ENCODE data around the gene MACF1. TPM values are rescaled to one million over a fixed set of nuclear protein-coding genes. Genes with fewer than 3 reads are reported as not detected.

MACF1 gene
- total RNA-seq, 2 experiments from 2014 or later = 353 to 366 TPM

GRCh38 chr1:39404876-39405275 lies 200.4 kb downstream of the MACF1 start:
- no peak for ATAC-seq
- CTCF ChIA-PET = interaction anchor here (1.2 to 1.8 kb wide), 2 partner anchors 8 to 14 kb away, joined by 3 to 5 read pairs; no protein-coding TSS in a partner anchor
- POLR2A ChIA-PET = no interaction called here
- DNase-seq = no peak
- H3K9me3 Mint-ChIP-seq (ENCODE audit: insufficient read depth) = no peaks in the 10 kb centered on the region
- peaks cover 30% of the 10 kb centered on the region for H3K4me1 Mint-ChIP-seq (ENCODE audit: low read depth)
- H3K4me3 Mint-ChIP-seq = no peak overlapping the region
- no peak overlapping the region for H3K27ac Mint-ChIP-seq
- peaks cover 21% of the 10 kb centered on the region for H3K36me3 Mint-ChIP-seq (ENCODE audit: low read depth)
- no peaks in the 10 kb centered on the region for H3K27me3 Mint-ChIP-seq (ENCODE audit: low read depth)

GRCh38 chr1:39405358-39405757 lies 200.9 kb downstream of the MACF1 start:
- CTCF ChIA-PET = interaction anchor here (0.6 to 1.8 kb wide), 3 partner anchors 9 to 214 kb away, joined by 3 to 5 read pairs (median 3); no protein-coding TSS in a partner anchor
- DNase-seq (no peak), ATAC-seq (no peak)
- H3K4me1 Mint-ChIP-seq (ENCODE audit: low read depth) = peaks cover 35% of the 10 kb centered on the region
- no peak overlapping the region for H3K27ac Mint-ChIP-seq
- H3K36me3 Mint-ChIP-seq (ENCODE audit: low read depth) = peaks cover 24% of the 10 kb centered on the region
- H3K4me3 Mint-ChIP-seq = no peak overlapping the region
- H3K27me3 Mint-ChIP-seq (ENCODE audit: low read depth) = no peaks in the 10 kb centered on the region
- no peaks in the 10 kb centered on the region for H3K9me3 Mint-ChIP-seq (ENCODE audit: insufficient read depth)
- POLR2A ChIA-PET = no interaction called here

- no peak for ATAC-seq
These were observed 202.3 kb downstream of the MACF1 start for GRCh38 chr1:39406533-39407450.

DNA sequence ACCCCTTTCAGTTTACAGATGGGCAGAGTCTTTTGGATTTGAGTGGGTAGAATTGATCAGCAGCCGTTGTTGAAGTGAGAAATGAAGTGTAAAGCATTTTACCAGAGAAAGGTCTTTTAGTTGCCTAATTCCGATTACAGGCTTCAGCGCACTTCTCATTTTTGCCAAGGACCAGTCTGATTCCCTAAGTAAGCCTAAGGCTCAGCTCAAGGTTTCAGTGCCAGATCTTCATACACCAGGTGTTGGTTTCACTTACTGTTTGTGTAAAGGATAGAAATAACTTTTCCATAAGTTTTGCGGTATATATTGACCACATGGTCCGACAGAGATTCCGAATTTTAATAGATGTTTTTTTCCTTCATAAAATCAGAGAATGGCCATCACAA lies 203.0 kb downstream of the MACF1 start:
- no peaks in the 10 kb centered on the region for H3K9me3 Mint-ChIP-seq (ENCODE audit: insufficient read depth)
- CTCF ChIA-PET = interaction anchor here (1.5 to 5.2 kb wide), 3 partner anchors 9 to 309 kb away, joined by 3 to 66 read pairs (median 7); no protein-coding TSS in a partner anchor
- peak overlapping the region; percentile 84 for H3K4me3 Mint-ChIP-seq
- peaks cover 32% of the 10 kb centered on the region for H3K36me3 Mint-ChIP-seq (ENCODE audit: low read depth)
- peaks cover 51% of the 10 kb centered on the region for H3K4me1 Mint-ChIP-seq (ENCODE audit: low read depth)
- DNase-seq = no peak
- H3K27me3 Mint-ChIP-seq (ENCODE audit: low read depth) = no peaks in the 10 kb centered on the region
- H3K27ac Mint-ChIP-seq = no peak overlapping the region
- no peak for ATAC-seq
- POLR2A ChIA-PET = no interaction called here

More at GRCh38 chr1:39406533-39407450, 202.3 kb downstream of the MACF1 start:
- ChIA-PET CTCF (interaction anchor here (1.5 to 5.2 kb wide), 3 partner anchors 9 to 308 kb away, joined by 3 to 66 read pairs (median 7); no protein-coding TSS in a partner anchor), POLR2A (no interaction called here)
- Mint-ChIP-seq H3K4me1 (ENCODE audit: low read depth) (peaks cover 47% of the 10 kb centered on the region), H3K27me3 (ENCODE audit: low read depth) (no peaks in the 10 kb centered on the region), H3K9me3 (ENCODE audit: insufficient read depth) (no peaks in the 10 kb centered on the region), H3K36me3 (ENCODE audit: low read depth) (peaks cover 30% of the 10 kb centered on the region), H3K27ac (no peak overlapping the region), H3K4me3 (peak overlapping the region; percentile 84)
- no peak for DNase-seq

- CTCF ChIA-PET = interaction anchor here (0.7 to 5.2 kb wide), 4 partner anchors 10 to 422 kb away, joined by 3 to 66 read pairs (median 5); no protein-coding TSS in a partner anchor
- H3K4me1 Mint-ChIP-seq (ENCODE audit: low read depth) = peaks cover 51% of the 10 kb centered on the region
- H3K9me3 Mint-ChIP-seq (ENCODE audit: insufficient read depth) = no peaks in the 10 kb centered on the region
- no peak for DNase-seq
- H3K27me3 Mint-ChIP-seq (ENCODE audit: low read depth) = no peaks in the 10 kb centered on the region
- POLR2A ChIA-PET = no interaction called here
- no peak for ATAC-seq
- peaks cover 30% of the 10 kb centered on the region for H3K36me3 Mint-ChIP-seq (ENCODE audit: low read depth)
- H3K4me3 Mint-ChIP-seq = peak overlapping the region; percentile 84
- H3K27ac Mint-ChIP-seq = peak overlapping the region; percentile 25
These were observed 203.6 kb downstream of the MACF1 start for GRCh38 chr1:39407896-39408640.

GRCh38 chr1:39408641-39409054 lies 204.2 kb downstream of the MACF1 start:
- DNase-seq (peak; percentile 89), ATAC-seq (peak; percentile 89)
- POLR2A ChIA-PET = no interaction called here
- peak overlapping the region; percentile 84 for H3K4me3 Mint-ChIP-seq
- no peaks in the 10 kb centered on the region for H3K27me3 Mint-ChIP-seq (ENCODE audit: low read depth)
- no peaks in the 10 kb centered on the region for H3K9me3 Mint-ChIP-seq (ENCODE audit: insufficient read depth)
- peaks cover 51% of the 10 kb centered on the region for H3K4me1 Mint-ChIP-seq (ENCODE audit: low read depth)
- peaks cover 27% of the 10 kb centered on the region for H3K36me3 Mint-ChIP-seq (ENCODE audit: low read depth)
- no peak overlapping the region for H3K27ac Mint-ChIP-seq
- CTCF ChIA-PET = interaction anchor here (0.7 to 5.2 kb wide), 4 partner anchors 16 to 421 kb away, joined by 3 to 66 read pairs (median 4); no protein-coding TSS in a partner anchor

DNA sequence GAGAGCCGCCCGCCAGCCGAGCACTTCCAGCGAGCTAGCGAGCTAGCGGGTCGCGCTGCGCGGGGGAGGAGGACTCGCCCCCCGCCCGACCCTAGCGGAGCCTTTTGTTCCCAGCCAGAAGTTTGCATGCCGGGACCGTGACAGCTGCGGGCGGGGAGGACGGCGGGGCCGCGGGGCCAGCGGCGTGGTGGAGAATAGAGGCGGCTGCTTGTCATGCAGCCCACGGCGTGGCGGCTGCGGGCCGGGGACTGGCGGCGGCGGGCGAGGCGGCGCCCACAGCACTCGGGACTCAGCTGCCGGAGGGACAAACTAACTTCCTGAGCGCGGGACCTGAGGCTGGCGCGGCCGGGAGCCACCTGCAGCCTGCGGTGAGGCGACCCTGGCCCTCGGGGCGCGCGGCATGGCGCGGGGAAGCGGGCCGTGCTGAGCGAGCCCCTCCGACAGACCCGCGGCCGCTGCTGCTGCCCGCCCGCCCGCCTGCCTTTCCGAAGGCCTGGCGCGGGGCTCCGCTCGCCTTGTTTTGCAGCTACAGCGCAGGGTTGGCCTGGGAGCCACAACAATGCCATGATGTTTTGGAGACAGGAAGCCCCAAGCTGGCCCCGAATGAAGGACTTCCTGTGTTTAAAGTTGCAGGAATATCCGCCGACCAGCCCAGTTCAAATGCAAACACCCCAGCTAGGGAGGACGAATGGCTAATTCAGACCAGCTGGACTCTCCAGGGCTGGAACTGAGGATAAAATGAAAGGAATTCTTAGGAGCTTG lies 204.7 kb downstream of the MACF1 start:
- Mint-ChIP-seq H3K4me1 (ENCODE audit: low read depth) (peaks cover 51% of the 10 kb centered on the region), H3K27ac (no peak overlapping the region), H3K9me3 (ENCODE audit: insufficient read depth) (no peaks in the 10 kb centered on the region), H3K4me3 (peak overlapping the region; percentile 84), H3K27me3 (ENCODE audit: low read depth) (no peaks in the 10 kb centered on the region), H3K36me3 (ENCODE audit: low read depth) (peaks cover 29% of the 10 kb centered on the region)
- DNase-seq (peak; percentile 38), ATAC-seq (peak; percentile 4)
- POLR2A ChIA-PET = no interaction called here
- CTCF ChIA-PET = interaction anchor here (0.7 to 5.2 kb wide), 15 partner anchors 10 to 421 kb away, joined by 3 to 66 read pairs (median 8); no protein-coding TSS in a partner anchor

DNA sequence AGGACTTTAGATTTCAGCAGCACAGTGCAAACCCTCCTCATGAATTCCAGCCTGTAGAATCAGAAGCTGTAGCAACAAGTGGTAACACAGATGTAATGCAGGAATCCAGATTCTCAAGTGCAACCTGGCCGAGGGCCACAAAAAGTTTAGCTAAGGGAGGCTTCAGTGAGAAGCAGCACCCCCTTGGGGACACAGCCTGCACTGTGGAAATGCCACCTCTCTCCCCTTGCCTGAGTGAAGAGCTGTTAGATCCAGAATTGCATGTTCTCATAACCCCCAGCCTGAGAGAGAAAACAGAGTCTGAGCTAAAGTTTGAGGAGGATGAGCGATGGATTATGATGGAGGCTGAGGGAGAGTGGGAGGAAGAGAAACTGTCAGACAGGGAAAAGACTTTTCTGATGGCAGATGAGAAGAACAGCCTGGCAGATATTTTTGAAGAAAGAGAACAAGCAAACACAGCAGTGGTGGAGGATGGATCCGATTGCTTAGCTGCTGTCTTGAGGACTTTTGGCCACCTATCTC lies 206.5 kb downstream of the MACF1 start:
- Mint-ChIP-seq H3K36me3 (ENCODE audit: low read depth) (peaks cover 29% of the 10 kb centered on the region), H3K4me1 (ENCODE audit: low read depth) (peaks cover 45% of the 10 kb centered on the region), H3K27ac (peak overlapping the region; percentile 22), H3K27me3 (ENCODE audit: low read depth) (no peaks in the 10 kb centered on the region), H3K9me3 (ENCODE audit: insufficient read depth) (no peaks in the 10 kb centered on the region), H3K4me3 (no peak overlapping the region)
- CTCF ChIA-PET = interaction anchor here (0.6 to 5.2 kb wide), 40 partner anchors 8 to 668 kb away, joined by 3 to 66 read pairs (median 4); no protein-coding TSS in a partner anchor
- DNase-seq (peak; percentile 72), ATAC-seq (no peak)
- POLR2A ChIA-PET = interaction anchor here (1.6 kb wide), 1 partner anchor 206 kb away, joined by 4 read pairs; no protein-coding TSS in a partner anchor

GRCh38 chr1:39411526-39412478 lies 207.3 kb downstream of the MACF1 start:
- CTCF ChIA-PET = interaction anchor here (0.6 to 5.2 kb wide), 34 partner anchors 7 to 319 kb away, joined by 3 to 66 read pairs (median 5); no protein-coding TSS in a partner anchor
- Mint-ChIP-seq H3K9me3 (ENCODE audit: insufficient read depth) (no peaks in the 10 kb centered on the region), H3K4me3 (no peak overlapping the region), H3K27me3 (ENCODE audit: low read depth) (no peaks in the 10 kb centered on the region), H3K36me3 (ENCODE audit: low read depth) (peaks cover 29% of the 10 kb centered on the region), H3K27ac (no peak overlapping the region), H3K4me1 (ENCODE audit: low read depth) (peaks cover 41% of the 10 kb centered on the region)
- DNase-seq = no peak
- POLR2A ChIA-PET = interaction anchor here (1.6 kb wide), 1 partner anchor 206 kb away, joined by 4 read pairs; no protein-coding TSS in a partner anchor
- ATAC-seq = no peak

- H3K36me3 Mint-ChIP-seq (ENCODE audit: low read depth) = peaks cover 31% of the 10 kb centered on the region
- peaks cover 31% of the 10 kb centered on the region for H3K4me1 Mint-ChIP-seq (ENCODE audit: low read depth)
- POLR2A ChIA-PET = no interaction called here
These were observed 208.4 kb downstream of the MACF1 start for GRCh38 chr1:39412892-39413291.

More at GRCh38 chr1:39412892-39413291, 208.4 kb downstream of the MACF1 start:
- no peaks in the 10 kb centered on the region for H3K27me3 Mint-ChIP-seq (ENCODE audit: low read depth)
- CTCF ChIA-PET = interaction anchor here (1.2 to 3.9 kb wide), 4 partner anchors 11 to 314 kb away, joined by 5 to 35 read pairs (median 24); no protein-coding TSS in a partner anchor
- ATAC-seq = no peak
- DNase-seq = no peak
- no peak overlapping the region for H3K27ac Mint-ChIP-seq
- H3K4me3 Mint-ChIP-seq = no peak overlapping the region
- H3K9me3 Mint-ChIP-seq (ENCODE audit: insufficient read depth) = no peaks in the 10 kb centered on the region

Measured in activated CD8-positive, alpha-beta T cell treated with anti-CD3 and anti-CD28 coated beads, Interleukin-2, amount 10 ng/mL, durations not matched to agents 7 days and 5 days (primary cell).